Daoy (cell line): ENCODE data around the gene OS9. TPM values are rescaled to one million over a fixed set of nuclear protein-coding genes. Genes with fewer than 3 reads are reported as not detected.

ENCODE experiments used
- DNase-seq: peaks from one replicate; pipeline ENCODE4 v3.0.0-alpha.2; 2015; ENCODE audit warnings: low read depth
- total RNA-seq: library from RNA; depleted of rRNA; stranded (reverse); fragments of >200 nt; shearing (Covaris generic); gene quantifications from 2 replicates; pipeline ENCODE4 v1.2.3, GENCODE V29; 2014

OS9 gene
- total RNA-seq, 1 experiment from 2014 or later, result 262 TPM

DNA sequence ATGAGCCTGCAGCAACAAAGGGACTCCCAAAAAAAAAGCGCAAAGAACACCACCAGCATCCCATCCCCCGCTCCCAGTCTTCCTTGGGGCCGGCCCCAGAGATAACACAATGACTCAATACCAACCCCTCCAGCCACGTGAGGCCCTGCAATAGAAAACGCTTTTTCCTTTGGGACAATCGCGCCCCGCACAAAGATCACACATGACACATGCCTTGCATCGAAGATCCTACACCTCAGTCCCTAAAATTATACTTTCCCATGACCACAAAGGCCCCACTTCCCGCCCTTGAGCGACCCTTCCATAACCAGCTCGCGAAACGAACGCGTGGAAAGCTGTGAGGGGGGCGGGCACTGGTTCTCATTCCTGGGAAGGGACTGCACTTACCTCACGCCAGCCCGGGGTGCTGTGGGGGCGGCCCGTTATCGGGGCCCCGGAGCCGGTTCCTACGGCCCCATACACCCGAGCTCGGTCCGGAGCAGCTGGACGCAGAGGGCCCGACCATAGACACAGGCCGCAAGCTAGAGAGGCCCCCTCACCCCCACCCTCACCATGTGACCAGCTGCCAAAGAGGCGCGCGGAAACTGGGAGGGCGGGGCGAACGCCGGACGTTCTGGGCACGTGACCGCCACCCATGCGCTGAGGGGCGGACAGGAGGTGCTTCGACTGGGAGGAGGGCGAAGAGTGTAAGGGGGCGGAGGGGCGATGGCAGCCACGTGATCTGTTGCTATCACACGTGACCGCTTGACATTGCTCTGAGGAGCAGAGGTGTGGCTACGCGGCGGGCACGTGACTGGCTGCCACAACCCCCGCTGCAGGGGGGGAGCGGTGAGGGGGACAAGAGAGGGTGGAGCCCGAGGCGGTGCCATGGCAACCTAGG is 58.1 kb downstream of the OS9 start, which contains the start of gene CDK4:
TSS of gene CDK4 (minus strand) at position 523 of the 880 bp plus-strand sequence. CDS start 593 bp downstream, outside the sequence.
- DNase-seq, result peak; percentile 100

DNA sequence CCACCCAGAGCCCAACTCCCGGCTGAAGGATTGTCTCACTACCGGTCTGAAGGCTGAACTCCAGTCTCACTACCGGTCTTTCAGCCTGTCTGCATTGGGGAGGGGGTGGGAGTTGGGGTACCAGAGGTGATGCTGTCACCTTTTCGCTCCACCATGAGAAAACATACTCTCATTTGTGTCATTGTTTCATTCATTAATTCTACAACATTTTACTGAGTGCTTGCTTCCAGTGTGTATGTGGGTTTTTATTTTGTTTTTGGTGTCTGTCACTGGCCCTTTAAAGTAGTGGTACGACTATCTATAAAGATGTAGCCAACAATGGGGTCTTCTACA is 58.7 kb downstream of the OS9 start:
- DNase-seq, result no peak

DNA sequence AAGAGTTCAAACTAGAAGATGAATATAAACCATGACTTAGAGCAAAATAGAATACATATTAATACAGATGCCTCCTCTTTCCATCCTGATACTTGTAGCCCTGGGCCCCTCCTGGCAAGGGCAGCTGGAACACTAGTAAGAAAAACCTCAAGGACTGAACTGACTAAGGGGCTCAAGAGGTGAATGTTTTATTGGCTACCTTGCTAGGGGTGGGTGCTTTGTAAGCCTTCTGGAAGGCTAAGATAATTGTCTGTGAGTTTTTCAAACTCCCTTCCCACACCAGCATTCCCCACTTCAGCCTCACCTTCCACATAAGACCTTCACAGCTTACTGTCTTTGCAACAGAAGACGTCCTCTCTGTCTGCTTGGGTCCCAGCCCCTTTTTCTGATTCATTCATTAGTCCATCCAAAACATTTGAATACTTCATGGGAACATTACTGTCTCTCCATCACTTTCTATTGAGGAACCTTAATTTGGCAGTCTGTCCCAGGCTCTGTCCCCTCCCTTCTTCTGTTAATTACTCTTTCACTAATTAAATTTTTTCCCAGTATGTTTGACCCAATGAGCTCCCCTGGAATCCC is 59.9 kb downstream of the OS9 start:
- DNase-seq, result no peak

DNA sequence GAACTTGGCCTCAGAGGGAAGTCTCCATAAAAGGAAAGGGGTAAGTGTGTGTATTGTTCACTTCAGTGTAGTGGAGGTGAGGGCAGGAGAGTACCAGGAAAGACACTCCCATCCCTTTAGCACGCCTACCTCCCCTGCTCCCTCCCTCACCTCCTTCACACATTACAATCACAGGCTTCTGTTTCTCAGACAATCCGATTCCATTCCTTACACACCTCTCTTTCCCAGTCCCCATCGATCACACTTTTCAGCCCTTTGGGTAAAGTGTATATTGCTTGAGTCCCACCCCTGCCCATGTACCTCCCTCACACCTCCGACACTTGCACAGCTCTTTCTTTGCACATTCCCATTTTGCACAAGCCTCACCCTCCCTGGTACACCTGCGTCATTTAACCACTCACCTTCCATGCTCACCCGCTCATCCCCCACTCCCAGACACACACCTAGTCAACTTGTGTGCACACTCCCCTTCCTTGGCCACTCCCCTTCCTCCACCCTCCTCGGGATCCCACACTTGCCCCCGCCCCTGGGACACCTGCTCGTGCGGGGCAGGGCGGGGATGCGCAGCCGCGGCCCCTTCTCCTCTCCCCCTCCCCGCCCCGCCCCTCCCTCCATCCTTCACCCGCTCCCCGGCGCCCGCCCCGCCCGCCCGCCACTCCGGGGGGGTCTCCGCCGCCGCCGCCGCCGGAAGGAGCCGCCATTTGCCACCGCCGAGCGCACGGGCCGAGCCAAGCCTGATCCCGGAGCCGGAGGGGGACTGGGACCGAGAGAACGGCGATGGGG is 60.7 kb downstream of the OS9 start, which contains the start of gene MARCHF9:
TSS of gene MARCHF9 (plus strand) at position 693 of the 783 bp plus-strand sequence. CDS start 426 bp downstream, outside the sequence.
- DNase-seq, result peak; percentile 75

DNA sequence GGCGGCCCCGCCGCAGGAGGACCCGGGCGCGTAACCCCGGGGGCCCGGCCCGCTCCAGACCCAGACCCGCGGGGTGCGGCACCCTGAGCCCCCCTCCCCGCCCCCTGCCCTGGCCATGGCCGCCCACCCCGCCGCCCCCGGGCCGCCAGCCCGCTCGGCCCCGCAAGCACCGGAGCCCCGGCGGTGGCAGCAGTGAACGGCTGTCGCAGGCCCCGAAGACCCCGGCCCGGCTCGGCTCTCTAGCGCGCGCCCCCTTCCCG is 61.2 kb downstream of the OS9 start:
- no peak for DNase-seq

DNA sequence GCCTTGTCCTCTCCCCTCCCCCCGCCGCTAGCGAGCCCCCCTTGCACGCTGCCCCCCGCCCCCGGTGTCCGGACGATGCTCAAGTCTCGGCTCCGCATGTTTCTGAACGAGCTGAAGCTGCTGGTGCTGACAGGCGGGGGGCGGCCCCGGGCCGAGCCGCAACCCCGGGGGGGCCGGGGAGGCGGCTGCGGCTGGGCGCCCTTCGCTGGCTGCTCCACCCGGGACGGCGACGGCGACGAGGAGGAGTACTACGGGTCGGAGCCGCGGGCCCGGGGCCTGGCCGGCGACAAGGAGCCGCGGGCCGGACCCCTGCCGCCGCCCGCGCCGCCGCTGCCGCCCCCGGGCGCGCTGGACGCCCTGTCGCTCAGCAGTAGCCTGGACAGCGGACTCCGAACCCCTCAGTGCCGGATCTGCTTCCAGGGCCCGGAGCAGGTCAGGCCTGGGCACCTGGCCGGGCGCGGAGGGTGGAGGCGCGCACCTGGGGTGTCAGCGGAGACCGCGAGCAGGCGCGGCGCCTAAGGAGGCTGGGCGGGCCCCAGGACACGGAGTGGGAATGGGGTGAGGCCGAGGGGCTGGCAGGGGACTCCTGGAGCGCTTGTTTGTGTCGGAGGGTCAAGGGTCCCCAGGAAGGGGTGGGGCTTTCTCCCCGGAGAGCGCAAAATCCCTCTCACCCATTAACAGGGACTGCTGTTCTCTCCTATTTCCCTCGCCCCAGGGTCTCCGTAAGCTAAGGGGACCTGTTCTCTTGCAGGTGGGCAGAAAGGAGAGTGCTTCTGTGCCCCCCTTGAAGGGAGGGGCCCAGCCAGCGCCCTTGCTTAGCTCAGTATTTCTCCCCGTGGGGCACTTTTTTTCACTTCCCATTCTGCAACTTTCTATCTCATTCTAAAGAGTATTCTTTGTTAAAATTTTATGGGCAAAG is 61.8 kb downstream of the OS9 start:
- DNase-seq, result no peak

DNA sequence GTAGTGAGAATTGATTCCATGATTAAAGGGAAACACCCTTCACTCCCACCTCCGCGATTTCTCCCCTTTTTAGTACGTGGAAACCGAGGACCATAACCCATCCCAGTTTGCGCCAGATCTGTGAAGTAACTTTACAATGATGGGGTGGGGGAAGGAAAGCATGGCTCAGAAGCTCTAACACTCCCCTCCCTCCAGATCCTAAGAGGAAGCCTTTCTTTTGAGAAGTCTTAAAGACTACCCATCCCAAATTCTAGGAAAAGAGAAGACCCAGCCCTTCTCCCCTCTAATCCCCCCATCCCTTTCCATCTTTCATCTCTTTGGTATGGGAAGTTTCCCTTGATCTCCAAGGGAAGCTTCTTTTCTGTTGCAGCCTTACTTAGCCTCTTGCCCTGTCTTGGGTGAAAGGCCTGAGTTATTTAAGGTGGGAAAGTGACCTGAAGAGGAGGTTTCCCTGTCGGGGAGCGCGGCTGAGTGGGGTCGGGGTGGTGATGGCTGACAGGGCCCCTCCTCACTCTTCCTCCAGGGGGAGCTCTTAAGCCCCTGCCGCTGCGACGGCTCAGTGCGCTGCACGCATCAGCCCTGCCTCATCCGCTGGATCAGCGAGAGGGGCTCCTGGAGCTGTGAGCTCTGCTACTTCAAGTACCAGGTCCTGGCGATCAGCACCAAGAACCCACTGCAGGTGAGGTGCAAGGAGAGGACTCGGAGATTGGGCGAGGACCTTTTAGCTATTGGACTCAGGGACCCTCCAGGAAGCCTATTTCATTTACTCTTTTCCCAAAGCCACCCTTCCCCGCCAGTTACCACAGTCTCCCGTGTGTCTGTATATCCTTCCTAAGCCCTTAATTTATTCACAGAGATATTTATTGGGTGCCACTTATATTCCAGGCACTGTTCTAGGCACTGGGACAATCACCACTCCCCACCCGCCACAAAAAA is 62.7 kb downstream of the OS9 start:
- no peak for DNase-seq

DNA sequence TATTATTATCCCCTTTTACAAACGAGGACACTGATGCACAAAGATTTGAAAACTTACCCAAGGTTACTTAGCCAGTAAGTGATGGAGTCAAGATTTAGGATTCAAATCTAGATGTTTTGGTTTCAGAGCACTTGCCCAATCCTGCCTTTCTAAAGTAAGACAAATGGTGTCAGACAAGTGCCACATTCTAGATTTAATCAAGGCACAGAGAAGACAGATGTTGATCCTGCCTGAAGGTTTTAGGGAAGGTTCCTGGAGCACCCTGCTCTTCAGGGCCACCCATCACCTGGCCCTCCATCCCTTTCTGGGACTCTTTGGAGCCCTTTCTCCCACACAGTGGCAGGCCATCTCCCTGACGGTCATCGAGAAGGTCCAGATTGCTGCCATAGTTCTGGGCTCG is 63.8 kb downstream of the OS9 start:
- DNase-seq, result no peak

DNA sequence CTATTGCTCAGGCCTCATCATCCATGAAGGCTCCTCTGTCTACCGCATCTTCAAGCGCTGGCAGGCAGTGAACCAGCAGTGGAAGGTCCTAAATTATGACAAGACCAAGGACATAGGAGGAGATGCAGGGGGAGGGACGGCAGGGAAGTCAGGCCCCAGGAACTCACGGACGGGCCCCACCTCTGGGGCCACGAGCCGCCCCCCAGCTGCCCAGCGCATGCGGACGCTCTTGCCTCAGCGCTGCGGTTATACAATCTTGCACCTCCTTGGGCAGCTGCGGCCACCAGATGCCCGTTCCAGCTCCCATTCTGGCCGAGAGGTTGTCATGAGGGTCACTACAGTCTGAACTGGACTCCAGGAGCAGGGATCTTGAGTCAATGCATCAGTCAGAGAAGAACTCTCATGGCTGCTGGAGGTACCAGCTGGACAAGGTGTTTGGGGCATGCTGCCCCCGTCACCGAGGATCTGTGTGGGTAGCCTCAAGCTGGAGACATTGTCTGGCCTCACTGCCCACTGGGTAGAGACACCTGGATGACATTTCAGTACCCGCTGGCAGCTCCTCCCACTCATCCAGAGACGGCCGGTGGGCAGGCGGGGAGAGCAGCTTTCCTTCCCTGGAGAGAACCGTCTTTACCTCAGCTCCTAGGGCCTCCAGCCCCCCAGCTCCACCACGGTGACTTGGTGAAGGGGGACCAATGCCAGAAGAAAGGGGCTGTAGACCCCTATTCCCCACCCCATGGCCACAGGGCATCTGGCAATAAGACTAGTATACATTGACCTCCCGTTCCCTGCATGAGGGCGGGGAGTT is 64.8 kb downstream of the OS9 start:
- no peak for DNase-seq

DNA sequence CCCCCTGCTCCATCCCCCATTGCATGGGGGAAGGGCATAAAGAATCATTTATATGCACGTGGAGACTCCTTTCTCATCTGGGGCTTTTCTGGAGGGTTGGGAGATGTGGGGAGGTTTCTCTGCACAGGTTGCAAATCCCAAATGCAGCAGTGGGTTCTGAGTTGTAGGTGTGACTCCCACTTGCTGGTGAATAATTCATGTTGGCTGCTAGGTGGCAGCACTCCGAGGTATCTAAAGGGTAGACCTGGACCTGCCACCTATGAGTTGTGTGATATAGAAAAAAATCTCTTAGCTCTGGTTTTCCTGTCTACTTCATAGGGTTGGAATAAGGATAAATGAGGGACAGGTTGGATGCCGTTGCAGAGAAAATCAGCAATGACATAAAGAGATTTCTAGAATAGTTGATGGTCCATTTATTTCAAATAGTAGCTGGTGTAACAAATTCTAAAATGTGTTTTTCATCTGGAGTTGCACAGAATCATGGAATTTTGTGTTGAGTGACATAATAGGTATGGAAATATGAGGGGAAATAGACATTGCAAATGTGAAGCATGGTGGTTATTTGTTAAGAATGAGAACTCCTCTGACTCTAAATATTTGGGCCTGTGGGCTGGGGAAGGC is 65.5 kb downstream of the OS9 start:
- DNase-seq, result no peak

DNA sequence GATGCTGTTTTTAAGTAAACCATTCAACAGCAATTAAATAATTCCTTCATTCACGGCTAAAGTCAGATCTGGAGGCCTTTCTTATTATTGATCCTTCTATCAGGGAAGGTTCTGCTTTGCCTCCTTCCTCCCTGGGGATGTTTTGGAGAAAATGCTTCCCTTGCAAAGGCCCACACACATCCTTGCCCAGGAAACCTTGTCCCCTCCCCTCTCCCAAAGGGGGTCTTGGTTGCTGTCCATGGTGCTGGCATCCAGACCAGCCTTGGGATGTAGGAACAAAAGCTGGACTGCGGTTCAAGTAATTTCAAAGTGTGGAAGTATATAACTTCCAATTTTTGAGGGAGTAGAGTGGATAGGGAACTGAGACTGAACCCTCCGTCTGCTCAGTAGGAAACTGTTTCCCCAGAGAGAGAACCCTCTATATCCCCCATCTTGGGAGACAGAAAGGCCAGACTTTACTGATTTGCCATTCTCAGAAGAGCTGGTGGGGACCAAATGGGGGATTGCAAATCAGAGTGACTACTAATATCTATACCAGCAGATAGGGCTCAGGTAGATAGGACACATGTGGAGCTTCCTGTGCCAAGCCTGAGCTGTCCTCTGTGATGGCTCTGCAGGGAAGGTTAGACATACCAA is 66.5 kb downstream of the OS9 start:
- no peak for DNase-seq

DNA sequence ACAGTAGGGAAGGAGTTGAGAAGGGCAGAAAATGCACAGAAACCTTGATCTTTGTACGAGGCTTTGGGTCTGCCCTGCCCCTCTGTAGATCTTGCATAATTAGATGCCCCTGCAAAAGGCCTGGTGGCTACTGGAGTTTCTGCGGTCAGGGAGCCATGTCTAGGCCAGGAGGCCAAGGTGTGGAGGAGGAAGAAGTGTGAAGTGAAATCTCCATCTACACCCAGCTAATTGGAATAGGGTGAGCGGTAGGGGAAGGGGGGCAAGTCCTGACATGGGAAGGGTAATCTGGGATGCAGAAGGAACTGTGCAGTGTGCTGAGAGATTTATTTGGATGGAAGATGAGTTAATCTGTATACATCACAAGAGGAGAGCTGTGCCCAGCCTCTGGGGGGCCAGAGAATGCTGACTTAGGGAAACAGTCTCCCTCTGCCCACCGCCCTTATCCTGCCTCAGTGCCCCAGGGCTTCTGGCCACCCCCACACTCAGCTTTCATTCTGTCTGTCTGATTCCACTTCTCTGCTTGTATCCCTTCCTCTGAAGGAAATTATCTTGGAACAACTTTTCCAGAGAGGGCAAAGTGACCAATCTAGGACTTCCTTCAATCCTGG is 67.6 kb downstream of the OS9 start:
- no peak for DNase-seq

DNA sequence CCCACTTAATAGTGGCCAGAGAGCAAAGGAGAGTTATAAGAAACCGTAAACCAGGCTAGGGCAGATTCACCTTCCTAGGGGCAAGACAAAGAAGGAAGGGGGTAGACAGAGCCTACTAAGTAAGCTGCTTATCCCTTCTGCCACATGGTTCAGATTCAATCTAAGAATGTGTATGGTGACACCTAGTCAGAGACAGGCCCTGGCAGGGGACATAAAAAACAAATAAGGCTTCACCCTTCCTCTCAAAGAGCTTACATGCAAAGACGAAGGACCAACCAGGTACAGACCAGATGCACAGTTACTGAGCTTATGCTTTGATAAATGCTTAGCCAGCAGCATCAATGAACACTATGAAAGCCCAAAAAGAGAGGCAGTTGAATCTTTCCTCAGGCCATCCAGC is 68.5 kb downstream of the OS9 start:
- no peak for DNase-seq

DNA sequence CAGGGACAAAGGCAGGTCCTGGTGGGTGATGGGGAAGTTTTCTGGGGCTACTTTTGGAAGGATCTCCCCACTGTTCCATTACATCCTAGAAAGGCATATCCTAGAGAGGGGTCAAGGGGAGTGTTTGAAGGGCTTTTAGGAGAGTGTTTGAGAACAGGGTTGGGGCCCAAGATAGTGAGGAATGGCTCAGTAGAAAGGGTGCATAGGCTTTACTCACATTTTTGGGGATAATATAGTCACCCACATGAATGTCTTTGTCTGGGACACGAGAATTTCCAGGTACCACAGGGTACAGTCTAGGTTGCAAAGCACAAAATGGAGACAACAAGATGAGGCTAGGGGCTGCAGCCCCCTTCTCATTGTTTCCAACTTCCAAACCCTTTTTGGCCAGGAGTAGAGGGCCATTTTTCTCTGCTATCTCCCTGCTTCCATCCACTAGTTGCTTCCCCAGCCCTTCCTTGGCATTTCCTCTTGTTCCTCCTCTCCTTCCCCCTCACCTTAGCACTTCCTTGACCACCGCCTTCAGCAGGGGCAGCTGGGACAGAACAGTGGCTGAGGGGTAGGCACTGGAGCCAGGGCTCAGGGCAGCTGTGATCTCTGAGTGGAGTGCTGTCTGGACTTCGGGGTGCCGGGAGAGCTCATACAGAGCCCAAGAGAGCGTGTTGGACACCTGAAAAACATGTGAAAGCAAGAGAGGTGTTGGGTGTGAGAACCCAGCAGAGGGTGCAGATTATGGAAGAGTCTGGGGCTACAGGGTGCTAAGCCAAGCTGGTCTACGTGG is 70.1 kb downstream of the OS9 start:
- DNase-seq, result no peak

DNA sequence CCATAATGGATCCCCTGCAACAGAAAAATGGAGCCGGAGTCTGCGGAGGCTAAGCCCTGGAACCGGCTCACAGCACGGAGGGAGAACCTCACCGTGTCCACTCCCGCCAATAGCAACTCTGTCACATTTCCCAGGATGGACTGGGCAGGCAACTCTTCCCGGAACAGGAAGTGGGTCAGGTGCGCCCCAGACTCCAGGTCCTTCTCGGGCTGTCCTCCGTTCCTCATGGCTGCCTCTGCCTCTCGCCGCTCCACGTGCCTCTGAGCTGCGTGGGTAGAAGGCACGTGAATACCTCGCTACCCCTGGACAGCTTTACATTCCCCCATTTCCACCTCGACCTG is 70.7 kb downstream of the OS9 start:
- peak; percentile 34 for DNase-seq

DNA sequence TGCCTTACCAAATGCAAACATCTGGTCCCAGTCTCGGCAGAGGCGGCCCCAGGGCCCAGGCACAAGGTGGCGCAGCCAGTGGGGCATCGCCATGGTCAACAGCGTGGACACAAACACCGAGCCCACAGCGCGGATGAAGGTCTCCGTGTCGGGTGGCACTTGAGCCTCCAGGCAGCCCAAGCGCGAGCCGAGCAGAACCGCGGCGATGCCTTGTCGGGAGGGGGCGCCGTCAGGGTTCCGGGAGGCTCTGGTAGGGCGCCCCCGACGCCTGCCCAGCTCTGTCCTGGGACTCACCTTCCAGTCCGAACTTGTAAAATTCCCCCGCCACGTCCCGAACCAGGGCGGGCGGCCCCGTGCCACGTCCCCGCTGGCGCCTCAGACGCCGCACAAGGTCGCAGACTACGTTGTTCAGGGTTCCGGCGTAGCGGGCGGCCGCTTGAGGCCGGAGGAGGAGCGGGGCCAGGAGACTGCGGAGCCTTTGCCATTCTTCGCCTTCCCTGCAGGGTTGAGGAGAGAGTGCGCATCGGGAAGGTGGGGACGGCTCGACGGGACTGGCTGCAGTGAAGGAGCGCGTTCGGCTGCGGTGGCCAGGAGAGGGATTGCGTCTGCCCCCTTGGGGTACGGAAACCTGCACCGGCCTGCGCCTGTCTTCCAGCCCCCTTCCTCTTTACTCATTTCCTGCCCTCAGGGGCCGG is 71.2 kb downstream of the OS9 start:
- peak; percentile 80 for DNase-seq
